Ishikawa (cell line): ENCODE results near the gene PAPSS2.

Experiments
- CEBPB ChIP-seq: IDR thresholded peaks from 2 replicates; pipeline ENCODE4 v1.6.1; 2012
- EGR1 ChIP-seq: IDR thresholded peaks from 2 replicates; pipeline ENCODE4 v1.6.1; 2012
- EP300 ChIP-seq: IDR thresholded peaks from 2 replicates; pipeline ENCODE4 v1.6.1; 2012; ENCODE audit warnings: borderline replicate concordance
- MAX ChIP-seq: IDR thresholded peaks from 2 replicates; pipeline ENCODE4 v1.6.1; 2012
- RAD21 ChIP-seq: IDR thresholded peaks from 2 replicates; pipeline ENCODE4 v1.6.1; 2012; ENCODE audit warnings: low read depth
- TAF1 ChIP-seq: IDR thresholded peaks from 2 replicates; pipeline ENCODE4 v1.6.1; 2012; ENCODE audit warnings: low read depth, mild to moderate bottlenecking
- TEAD4 ChIP-seq: IDR thresholded peaks from 2 replicates; pipeline ENCODE4 v1.6.1; 2012
- USF1 ChIP-seq: IDR thresholded peaks from 2 replicates; pipeline ENCODE4 v1.6.1; 2012
- ZBTB7A ChIP-seq: IDR thresholded peaks from 2 replicates; pipeline ENCODE4 v1.6.1; 2012; ENCODE audit warnings: low read depth

- no peak for TF ChIP-seq EP300
- TF ChIP-seq EGR1: no peak
- TF ChIP-seq TEAD4: no peak
- no peak for TF ChIP-seq MAX
- TF ChIP-seq ZBTB7A: no peak
- TF ChIP-seq RAD21: no peak
- no peak for TF ChIP-seq TAF1
- TF ChIP-seq CEBPB: no peak
- TF ChIP-seq USF1: no peak
These were observed 116.7 kb downstream of the PAPSS2 start for GRCh38 chr10:87776328-87776727.
